Measurements from ENCODE around the gene CDH16. TPM values are rescaled to one million over a fixed set of nuclear protein-coding genes. Genes with fewer than 3 reads are reported as not detected.

The CDH16 gene
- total RNA-seq, 1 donor from 2014 or later: not detected

DNA sequence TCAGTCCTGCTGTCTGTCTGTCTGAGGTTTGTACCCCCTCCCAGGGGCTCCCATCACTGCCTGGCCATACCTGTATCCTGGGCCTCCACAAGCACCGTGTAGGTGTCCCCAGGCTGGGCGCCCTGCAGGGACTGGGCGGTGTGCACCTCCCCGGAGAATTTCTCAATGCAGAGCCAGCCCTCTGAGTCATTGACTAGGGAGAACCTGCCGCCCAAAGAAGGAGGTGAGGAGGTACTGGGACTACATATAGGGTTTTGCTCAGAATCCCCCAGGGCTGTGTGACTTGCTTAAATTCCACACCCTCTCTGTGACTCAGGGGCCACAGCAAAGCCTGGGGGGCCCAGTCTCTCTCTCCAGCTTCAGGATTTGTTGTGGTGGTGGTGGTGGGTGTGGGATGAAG is 7.6 kb downstream of the CDH16 start:
- no peak for DNase-seq (ENCODE audit: low spot score in 2 of 2)
- no peak overlapping the region for H3K4me3 ChIP-seq
- peaks cover 0 to 3% of the 10 kb centered on the region in 2 donors for H3K4me1 ChIP-seq
- TF ChIP-seq, protein P1, sequence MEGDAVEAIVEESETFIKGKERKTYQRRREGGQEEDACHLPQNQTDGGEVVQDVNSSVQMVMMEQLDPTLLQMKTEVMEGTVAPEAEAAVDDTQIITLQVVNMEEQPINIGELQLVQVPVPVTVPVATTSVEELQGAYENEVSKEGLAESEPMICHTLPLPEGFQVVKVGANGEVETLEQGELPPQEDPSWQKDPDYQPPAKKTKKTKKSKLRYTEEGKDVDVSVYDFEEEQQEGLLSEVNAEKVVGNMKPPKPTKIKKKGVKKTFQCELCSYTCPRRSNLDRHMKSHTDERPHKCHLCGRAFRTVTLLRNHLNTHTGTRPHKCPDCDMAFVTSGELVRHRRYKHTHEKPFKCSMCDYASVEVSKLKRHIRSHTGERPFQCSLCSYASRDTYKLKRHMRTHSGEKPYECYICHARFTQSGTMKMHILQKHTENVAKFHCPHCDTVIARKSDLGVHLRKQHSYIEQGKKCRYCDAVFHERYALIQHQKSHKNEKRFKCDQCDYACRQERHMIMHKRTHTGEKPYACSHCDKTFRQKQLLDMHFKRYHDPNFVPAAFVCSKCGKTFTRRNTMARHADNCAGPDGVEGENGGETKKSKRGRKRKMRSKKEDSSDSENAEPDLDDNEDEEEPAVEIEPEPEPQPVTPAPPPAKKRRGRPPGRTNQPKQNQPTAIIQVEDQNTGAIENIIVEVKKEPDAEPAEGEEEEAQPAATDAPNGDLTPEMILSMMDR (IDR thresholded peaks at IDR 0.05): no peak
- H3K27ac ChIP-seq: no peak overlapping the region
- H3K9me3 ChIP-seq: no peaks in the 10 kb centered on the region
- intact Hi-C loops (cut with DNase I): no loop called here
- no peaks in the 10 kb centered on the region for H3K36me3 ChIP-seq
- no peaks in the 10 kb centered on the region for H3K27me3 ChIP-seq

DNA sequence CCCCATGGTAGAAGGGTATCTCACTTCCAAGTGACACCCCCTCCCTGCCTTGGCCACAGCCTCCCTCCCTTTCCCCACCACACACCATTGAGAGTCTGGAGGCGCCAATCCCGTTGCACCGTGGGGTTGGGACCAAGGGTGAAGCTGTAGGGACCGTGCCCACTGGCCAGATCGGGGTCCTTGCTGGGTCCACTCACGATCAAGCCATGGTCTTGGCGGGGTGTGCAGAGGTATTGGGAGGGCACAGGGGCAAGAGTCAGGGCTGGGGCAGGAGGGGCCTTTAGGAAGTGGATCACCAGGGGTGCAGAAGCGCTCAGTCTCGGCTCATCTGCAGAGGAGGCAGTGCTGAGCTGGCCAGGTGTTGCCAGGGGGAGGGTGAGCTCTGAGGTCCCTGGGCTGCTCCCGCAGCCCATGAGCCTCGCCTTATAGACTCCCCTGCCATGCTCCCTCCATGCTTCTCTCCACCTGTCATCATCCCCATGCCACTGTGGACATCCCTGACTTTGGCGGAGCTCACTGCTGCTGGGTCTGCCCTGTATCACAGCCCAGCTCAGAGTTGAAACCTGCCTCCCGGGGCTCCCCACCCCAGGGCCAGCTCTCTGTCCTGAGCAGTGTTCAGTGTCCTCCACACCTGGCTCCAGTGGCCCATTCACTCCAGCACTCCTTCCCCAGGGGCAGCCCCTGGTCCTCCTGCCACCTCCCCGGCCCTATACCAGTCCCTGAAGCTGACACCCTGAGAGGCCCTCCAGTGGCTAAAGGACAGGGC is 8.3 kb downstream of the CDH16 start:
- TF ChIP-seq, protein P1 (IDR thresholded peaks at IDR 0.05): no peak

DNA sequence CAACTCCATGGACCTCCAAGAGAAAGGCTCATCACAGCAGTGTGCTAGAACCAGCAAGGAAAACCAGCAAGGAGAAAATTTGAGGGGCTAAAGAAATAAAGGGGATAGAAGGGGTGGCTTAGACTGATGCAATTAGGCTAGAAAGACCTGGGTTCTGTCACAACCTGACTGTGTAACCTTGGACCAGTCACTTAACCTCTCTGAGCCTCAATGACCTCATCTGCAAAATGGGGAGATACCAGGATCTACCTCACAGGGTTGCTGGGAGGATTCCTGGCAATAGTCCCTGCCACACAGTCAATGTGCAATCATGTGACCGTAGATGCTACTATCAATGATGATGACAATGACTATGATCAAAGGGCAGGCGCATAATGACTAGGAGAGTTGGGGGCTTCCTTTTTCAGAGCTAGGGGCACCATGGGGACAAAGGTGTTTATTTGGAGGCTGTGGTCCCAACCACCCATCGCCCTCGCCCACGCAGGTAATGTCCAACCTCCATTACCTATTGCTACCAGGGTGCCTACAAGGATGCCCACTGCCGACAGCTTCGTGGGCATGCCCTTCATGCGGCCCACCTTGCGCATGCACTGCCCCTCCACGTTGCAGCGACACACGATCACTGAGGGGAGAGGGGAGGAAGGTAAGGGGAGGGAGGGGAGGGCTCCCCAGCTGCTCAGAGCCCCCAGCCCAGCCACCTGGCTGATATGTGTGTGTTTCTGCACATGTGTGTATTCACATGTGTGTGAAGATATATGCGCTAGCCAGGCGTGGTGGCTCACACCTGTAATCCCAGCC is 9.7 kb downstream of the CDH16 start:
- H3K9me3 ChIP-seq: no peaks in the 10 kb centered on the region
- TF ChIP-seq, protein P1 (IDR thresholded peaks at IDR 0.05): no peak
- no peaks in the 10 kb centered on the region for H3K36me3 ChIP-seq
- no peak for DNase-seq (ENCODE audit: low spot score in 2 of 2)
- no peak overlapping the region for H3K27ac ChIP-seq
- intact Hi-C loops (cut with DNase I): no loop called here
- H3K27me3 ChIP-seq: no peaks in the 10 kb centered on the region
- no peak overlapping the region for H3K4me3 ChIP-seq
- peaks cover 9 to 24% of the 10 kb centered on the region in 2 donors for H3K4me1 ChIP-seq

More for the DNA sequence above, 8.3 kb downstream of the CDH16 start:
- Histone ChIP-seq H3K27me3 (no peaks in the 10 kb centered on the region), H3K4me1 (peaks cover 0 to 10% of the 10 kb centered on the region in 2 donors), H3K4me3 (no peak overlapping the region), H3K27ac (no peak overlapping the region), H3K9me3 (no peaks in the 10 kb centered on the region), H3K36me3 (no peaks in the 10 kb centered on the region)
- DNase-seq (ENCODE audit: low spot score in 2 of 2): no peak
- intact Hi-C loops (cut with DNase I): no loop called here

DNA sequence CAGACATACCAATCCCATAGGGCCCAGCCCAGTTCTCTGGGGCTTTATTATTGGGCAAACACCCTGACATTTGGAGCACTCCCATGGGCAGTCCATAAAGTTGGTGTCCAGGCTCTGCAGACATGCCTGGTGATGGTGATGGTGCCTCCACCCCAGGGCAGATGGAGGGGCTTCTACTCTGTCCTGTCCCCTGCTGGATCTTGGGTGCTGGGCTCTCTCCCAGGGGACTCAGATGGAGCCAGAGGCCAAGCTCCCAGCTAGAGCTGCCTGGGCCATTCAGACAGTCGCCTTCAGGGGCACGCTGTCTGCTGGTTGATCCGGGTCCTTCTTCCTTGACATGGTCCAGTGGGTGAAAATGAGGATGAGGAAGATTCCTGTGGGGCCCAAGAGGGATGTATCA is 10.6 kb downstream of the CDH16 start:
- Histone ChIP-seq H3K27ac (no peak overlapping the region), H3K27me3 (no peaks in the 10 kb centered on the region), H3K36me3 (no peaks in the 10 kb centered on the region), H3K4me1 (peaks cover 17 to 33% of the 10 kb centered on the region in 2 donors), H3K9me3 (no peaks in the 10 kb centered on the region), H3K4me3 (no peak overlapping the region)
- TF ChIP-seq, protein P1 (IDR thresholded peaks at IDR 0.05): no peak
- intact Hi-C loops (cut with DNase I): no loop called here
- no peak for DNase-seq (ENCODE audit: low spot score in 2 of 2)

DNA sequence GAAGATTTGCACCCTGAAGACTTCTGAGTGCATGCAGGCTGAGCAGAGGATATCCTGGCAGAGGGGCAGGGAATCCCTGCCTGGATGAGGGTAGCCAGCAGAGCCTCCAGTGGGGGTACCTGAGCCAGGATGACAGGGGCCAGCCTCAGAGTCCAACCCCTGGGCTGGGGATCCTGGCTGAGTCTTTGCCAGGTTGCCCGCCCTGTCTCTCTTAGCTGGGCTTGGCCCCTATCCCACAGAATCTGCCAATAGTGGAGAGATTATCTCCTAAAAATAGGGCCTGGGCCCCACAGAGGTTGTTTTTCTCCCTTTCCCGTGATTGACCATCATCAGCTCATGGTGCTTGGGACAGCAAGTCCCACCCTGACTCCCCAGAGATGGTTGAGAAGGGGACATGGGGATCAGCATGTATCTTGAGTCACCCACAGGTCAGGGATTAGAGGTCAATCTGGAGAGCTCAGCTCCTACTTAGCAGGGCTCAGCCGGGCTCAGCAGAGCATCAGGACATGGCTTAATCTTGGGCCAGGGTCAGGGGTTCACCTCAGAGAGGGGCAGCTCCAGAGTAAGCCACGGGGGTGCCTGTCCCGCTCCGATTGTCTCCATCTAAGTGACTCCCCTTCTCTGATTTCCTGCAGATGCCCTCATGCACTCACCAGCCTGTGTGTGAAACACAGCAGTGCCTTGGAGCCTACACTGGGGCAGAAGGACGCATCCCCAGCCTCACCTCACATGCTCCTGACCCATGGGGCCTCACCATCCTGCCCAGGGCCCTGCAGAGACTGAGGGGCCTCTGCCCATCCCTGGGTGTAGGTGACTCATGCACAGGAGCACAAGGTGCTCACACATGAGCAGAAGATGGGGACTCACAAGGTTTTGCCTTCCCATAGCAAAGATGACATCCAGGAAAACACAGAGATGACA is 11.5 kb downstream of the CDH16 start:
- no peaks in the 10 kb centered on the region for H3K9me3 ChIP-seq
- H3K36me3 ChIP-seq: no peaks in the 10 kb centered on the region
- H3K4me1 ChIP-seq: peaks cover 24 to 39% of the 10 kb centered on the region in 2 donors
- no peak for DNase-seq (ENCODE audit: low spot score in 2 of 2)
- H3K27me3 ChIP-seq: no peaks in the 10 kb centered on the region
- H3K27ac ChIP-seq: no peak overlapping the region
- H3K4me3 ChIP-seq: no peak overlapping the region
- intact Hi-C loops (cut with DNase I): no loop called here
- TF ChIP-seq, protein P1 (IDR thresholded peaks at IDR 0.05): no peak

Measured in ascending aorta (tissue), 2 donors.